ENCODE results near the gene SMIM3. TPM values are rescaled to one million over a fixed set of nuclear protein-coding genes. Genes with fewer than 3 reads are reported as not detected.

Gene SMIM3
- total RNA-seq, 1 donor from 2014 or later, result 13.5 TPM

GRCh38 chr5:150765011-150765798 lies 13.4 kb upstream of the SMIM3 start:
- DNase-seq, result no peak

GRCh38 chr5:150765799-150766169 lies 12.8 kb upstream of the SMIM3 start:
- DNase-seq, result no peak

- no peak for DNase-seq
Observed at GRCh38 chr5:150766251-150766650, 12.3 kb upstream of the SMIM3 start.

GRCh38 chr5:150771034-150771795 lies 7.3 kb upstream of the SMIM3 start:
- DNase-seq, result no peak

GRCh38 chr5:150774145-150774544 lies 4.4 kb upstream of the SMIM3 start:
- no peak for DNase-seq

- no peak for DNase-seq
Observed at GRCh38 chr5:150777685-150778084, 872 bp upstream of the SMIM3 start.

- DNase-seq, result no peak
Observed at GRCh38 chr5:150778088-150778516, 455 bp upstream of the SMIM3 start.

GRCh38 chr5:150779397-150780186 lies 1.0 kb downstream of the SMIM3 start:
- no peak for DNase-seq

- peak; percentile 53 for DNase-seq
Observed at GRCh38 chr5:150780187-150780692, 1.7 kb downstream of the SMIM3 start.

GRCh38 chr5:150780816-150781221 lies 2.3 kb downstream of the SMIM3 start:
- no peak for DNase-seq

- peak; percentile 76 for DNase-seq
Observed at GRCh38 chr5:150781706-150782614, 3.4 kb downstream of the SMIM3 start.

- no peak for DNase-seq
Observed at GRCh38 chr5:150782850-150783249, 4.3 kb downstream of the SMIM3 start.

- peak; percentile 89 for DNase-seq
Observed at GRCh38 chr5:150783422-150783928, 4.9 kb downstream of the SMIM3 start.

- DNase-seq, result no peak
Observed at GRCh38 chr5:150785950-150786349, 7.4 kb downstream of the SMIM3 start.

- no peak for DNase-seq
Observed at GRCh38 chr5:150786876-150787275, 8.3 kb downstream of the SMIM3 start.

GRCh38 chr5:150787656-150788055 lies 9.1 kb downstream of the SMIM3 start:
- no peak for DNase-seq

- DNase-seq, result no peak
Observed at GRCh38 chr5:150788977-150789376, 10.4 kb downstream of the SMIM3 start.

GRCh38 chr5:150789450-150789849 lies 10.9 kb downstream of the SMIM3 start:
- DNase-seq, result no peak

- DNase-seq, result peak; percentile 55
Observed at GRCh38 chr5:150789943-150790611, 11.5 kb downstream of the SMIM3 start.

GRCh38 chr5:150791536-150791935 lies 13.0 kb downstream of the SMIM3 start:
- no peak for DNase-seq
